ENCODE measurements around the gene PRKAB1. TPM values are rescaled to one million over a fixed set of nuclear protein-coding genes. Genes with fewer than 3 reads are reported as not detected.

The PRKAB1 gene
- total and polyA plus RNA-seq, 2 experiments from 2014 or later, result 16.3 to 31.0 TPM

- Histone ChIP-seq H3K4me3 (no peak overlapping the region), H3K4me1 (ENCODE audit: insufficient read depth) (no peaks in the 10 kb centered on the region), H3K36me3 (ENCODE audit: insufficient read depth) (peaks cover 42% of the 10 kb centered on the region), H3F3A (replicated peaks; ENCODE audit: low read depth) (0 out of 2 replicates have a peak, but pooled peaks cover 3% of the 10 kb centered on the region), H3K27me3 (ENCODE audit: insufficient read depth) (no peaks in the 10 kb centered on the region), H3K79me2 (replicated peaks; ENCODE audit: insufficient read depth) (no peaks in the 10 kb centered on the region), H2AFZ (no peak overlapping the region), H3K27ac (ENCODE audit: low read depth) (no peak overlapping the region), H3K4me2 (no peak overlapping the region), H4K20me1 (replicated peaks; ENCODE audit: insufficient read depth) (peaks cover 17% of the 10 kb centered on the region; the same call in 1 of the 2 replicates), H3K9me2 (ENCODE audit: insufficient read depth) (0 out of 2 replicates have a peak, but pooled peaks cover 4% of the 10 kb centered on the region)
- TF ChIP-seq ZNF462 (CRISPR knock-in tag; IDR thresholded peaks at IDR 0.05) (no peak), NANOG (IDR thresholded peaks at IDR 0.05; ENCODE audit: borderline replicate concordance) (no peak), JUNB (IDR thresholded peaks at IDR 0.05; ENCODE audit: unreplicated experiment) (no peak), ZNF331 (CRISPR knock-in tag; IDR thresholded peaks at IDR 0.05; ENCODE audit: low read depth) (no peak), POLR2AphosphoS5 (IDR thresholded peaks at IDR 0.05; ENCODE audit: low read depth) (no peak), EZH2 (IDR thresholded peaks at IDR 0.05; ENCODE audit: low read depth, unreplicated experiment) (no peak), STAT1 (IDR thresholded peaks at IDR 0.05; ENCODE audit: unreplicated experiment) (no peak), ZNF114 (CRISPR knock-in tag; IDR thresholded peaks at IDR 0.05) (no peak)
- TF ChIP-seq, protein P1, sequence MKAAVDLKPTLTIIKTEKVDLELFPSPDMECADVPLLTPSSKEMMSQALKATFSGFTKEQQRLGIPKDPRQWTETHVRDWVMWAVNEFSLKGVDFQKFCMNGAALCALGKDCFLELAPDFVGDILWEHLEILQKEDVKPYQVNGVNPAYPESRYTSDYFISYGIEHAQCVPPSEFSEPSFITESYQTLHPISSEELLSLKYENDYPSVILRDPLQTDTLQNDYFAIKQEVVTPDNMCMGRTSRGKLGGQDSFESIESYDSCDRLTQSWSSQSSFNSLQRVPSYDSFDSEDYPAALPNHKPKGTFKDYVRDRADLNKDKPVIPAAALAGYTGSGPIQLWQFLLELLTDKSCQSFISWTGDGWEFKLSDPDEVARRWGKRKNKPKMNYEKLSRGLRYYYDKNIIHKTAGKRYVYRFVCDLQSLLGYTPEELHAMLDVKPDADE (IDR thresholded peaks at IDR 0.05), result no peak
- TF ChIP-seq, protein P2, sequence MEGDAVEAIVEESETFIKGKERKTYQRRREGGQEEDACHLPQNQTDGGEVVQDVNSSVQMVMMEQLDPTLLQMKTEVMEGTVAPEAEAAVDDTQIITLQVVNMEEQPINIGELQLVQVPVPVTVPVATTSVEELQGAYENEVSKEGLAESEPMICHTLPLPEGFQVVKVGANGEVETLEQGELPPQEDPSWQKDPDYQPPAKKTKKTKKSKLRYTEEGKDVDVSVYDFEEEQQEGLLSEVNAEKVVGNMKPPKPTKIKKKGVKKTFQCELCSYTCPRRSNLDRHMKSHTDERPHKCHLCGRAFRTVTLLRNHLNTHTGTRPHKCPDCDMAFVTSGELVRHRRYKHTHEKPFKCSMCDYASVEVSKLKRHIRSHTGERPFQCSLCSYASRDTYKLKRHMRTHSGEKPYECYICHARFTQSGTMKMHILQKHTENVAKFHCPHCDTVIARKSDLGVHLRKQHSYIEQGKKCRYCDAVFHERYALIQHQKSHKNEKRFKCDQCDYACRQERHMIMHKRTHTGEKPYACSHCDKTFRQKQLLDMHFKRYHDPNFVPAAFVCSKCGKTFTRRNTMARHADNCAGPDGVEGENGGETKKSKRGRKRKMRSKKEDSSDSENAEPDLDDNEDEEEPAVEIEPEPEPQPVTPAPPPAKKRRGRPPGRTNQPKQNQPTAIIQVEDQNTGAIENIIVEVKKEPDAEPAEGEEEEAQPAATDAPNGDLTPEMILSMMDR (conservative IDR thresholded peaks at IDR 0.05; ENCODE audit: low read depth in 2 of 2), result no peak
- ATAC-seq, result no peak
- peaks cover 2% of the 10 kb centered on the region for H3K27me3 Mint-ChIP-seq (ENCODE audit: insufficient read depth, low read depth, poor library complexity)
- no peak for DNase-seq (ENCODE audit: low spot score)
- H3K4me1 Mint-ChIP-seq, result peaks cover 11% of the 10 kb centered on the region
- peaks cover 78% of the 10 kb centered on the region for H3K36me3 Mint-ChIP-seq (ENCODE audit: low read depth)
- H3K4me3 Mint-ChIP-seq, result no peak overlapping the region
- no peaks in the 10 kb centered on the region for H3K9me3 Mint-ChIP-seq
- H3K27ac Mint-ChIP-seq, result no peak overlapping the region
Measured at GRCh38 chr12:119679490-119679889, 11.6 kb downstream of the PRKAB1 start.

All from GM23338 (cell line).